CD4-positive, alpha-beta T cell treated with Interleukin-17A for 1 hour (primary cell): ENCODE measurements around the gene UQCR11.
"Not testable (repeated sequence)": the region's sequence is repeated elsewhere in the genome, so short reads cannot be mapped to it uniquely, and the experiment has no call there.

Source experiments
- DNase-seq: peaks from one replicate; pipeline ENCODE4 v3.0.0-alpha.2; 2020

Gene UQCR11

DNA sequence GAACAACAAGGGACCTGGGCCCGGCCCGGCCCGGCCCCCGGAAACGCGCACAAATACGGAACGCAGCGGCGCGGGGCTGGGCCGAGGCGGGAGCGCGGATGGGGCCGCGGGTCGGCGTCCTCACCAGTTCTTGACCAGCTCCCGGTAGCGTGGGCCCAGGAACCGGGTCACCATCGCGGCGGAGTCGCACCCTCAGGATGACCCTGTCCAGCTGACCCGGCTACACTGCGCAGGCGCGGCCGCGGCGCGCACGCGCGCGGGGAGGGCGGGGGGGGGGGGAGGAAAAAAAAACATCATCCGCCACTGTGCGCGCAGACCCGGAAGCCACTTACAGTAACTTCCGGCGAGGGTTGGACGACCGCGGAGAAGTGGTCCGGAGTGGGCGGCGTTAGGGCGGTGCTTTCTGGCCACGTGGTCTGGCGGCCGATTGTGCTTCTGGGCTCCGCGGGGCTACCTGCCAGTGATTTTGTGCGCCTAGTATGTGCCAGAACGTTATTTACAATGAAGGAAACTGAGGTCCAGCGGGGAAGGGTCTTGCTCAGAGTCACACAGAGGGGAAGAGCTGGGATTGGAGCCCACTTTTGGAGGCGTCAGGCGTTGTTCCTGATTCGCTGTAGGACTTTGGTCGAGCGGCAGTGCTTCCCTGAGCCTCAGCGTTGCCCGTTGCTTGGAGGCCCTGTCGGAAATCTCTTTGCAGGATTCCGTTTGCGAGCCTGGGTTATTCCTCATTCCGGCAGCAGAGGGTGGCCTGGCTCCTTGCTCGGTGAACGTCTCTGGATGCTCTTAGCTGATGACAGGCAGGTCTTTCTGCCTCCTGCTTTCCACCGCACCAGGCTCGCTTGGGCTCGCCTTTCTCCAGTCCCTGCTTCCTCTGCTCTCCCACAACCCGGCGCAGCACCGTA is at the start of gene UQCR11:
Gene UQCR11 (minus strand): TSS at position 227 of the 902 bp plus-strand sequence. CDS start 53 bp downstream, at position 174.
- DNase-seq = peak; percentile 94

DNA sequence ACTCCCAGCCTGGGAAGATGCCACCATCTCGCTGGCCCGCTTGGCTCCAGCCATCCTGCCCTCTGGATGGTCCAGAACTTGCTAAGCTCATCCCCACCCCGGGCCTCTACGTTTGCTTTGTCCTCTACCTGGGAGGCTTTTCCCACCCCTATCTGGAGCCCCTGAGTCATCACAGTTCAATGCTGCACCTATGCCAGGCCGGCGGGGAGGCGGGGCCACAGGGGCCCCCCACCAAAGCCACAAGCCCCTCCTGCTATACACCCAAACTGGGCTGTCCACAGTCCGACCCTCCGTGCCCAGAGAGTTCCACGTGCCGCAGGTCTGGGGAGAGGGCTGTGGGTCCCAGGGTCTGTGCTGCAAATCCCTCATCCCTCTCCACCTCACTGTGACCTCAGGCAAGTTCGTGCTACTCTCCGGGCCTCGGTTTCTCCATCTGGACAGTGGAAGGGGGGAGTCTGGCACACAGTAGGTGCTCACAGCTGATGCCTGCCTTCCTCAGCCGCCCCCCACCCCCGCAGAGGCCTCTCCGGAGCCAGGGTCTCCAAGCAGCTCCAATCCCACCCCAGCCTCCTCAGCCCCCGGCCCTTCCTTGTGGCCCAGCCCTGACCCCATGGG is 49.0 kb upstream of the UQCR11 start:
- no peak for DNase-seq

DNA sequence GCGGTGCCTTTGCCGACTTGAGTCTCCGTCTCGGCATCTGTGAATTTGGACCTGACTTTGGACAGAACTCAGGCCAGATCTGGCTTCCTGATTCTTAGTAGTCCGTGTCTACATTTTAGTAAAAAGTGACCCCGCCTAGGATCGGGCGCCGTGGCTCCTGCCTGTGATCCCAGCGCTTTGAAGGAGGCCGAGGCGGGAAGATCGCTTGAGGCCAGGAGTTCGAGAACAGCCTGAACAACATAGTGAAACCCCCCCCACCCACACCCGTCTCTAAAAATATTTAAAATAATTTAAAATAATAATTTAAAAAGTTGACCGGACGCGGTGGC is 48.0 kb upstream of the UQCR11 start:
- no peak for DNase-seq

DNA sequence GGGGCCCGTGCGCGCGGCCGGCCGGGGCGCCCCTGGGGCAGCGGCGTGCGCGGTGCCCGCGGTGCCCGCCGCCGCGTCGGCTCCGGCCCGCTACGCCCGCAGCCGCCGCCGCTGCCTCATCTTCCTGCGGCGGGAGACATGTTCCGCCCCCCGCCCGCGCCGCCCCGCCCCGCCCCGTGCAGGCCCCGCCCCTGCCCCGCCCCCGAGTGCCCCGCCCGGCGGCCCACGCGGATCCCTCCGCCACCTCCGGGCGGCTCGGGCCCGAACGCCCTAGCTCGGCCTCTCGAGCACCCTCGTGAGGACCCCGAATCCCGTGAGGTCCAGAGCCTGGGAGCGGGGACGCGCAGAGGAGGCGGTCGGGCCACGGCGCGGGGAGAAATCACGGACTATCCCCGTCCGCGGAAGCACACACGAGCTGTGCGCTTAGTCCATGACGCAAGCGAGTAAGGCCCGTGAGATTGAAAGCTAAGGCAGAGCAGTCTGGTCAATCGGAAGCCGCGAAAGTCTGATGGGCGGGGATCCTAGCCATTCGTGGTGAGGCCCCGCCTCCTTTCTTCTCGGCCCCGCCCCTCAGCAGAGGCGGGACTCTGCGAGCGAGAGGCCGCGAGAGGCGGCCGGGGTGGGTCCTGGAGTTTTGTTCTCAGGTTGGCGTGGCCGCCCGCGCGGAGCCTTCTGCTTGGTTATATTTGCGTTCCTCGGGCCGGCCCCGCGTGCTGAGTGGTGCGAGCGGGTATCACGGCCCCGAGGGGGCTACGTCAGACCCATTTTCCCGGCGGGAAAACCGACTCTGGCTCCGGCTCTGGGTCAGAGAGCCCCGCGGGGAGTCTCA is 47.4 kb upstream of the UQCR11 start, which contains the start of gene TCF3:
Gene TCF3 (minus strand): TSS at position 145 of the 829 bp plus-strand sequence. CDS start 2,367 bp downstream, outside the sequence.
- DNase-seq = peak; percentile 99

- peak; percentile 43 for DNase-seq
Observed at GRCh38 chr19:1651568-1652291, 46.5 kb upstream of the UQCR11 start.

DNA sequence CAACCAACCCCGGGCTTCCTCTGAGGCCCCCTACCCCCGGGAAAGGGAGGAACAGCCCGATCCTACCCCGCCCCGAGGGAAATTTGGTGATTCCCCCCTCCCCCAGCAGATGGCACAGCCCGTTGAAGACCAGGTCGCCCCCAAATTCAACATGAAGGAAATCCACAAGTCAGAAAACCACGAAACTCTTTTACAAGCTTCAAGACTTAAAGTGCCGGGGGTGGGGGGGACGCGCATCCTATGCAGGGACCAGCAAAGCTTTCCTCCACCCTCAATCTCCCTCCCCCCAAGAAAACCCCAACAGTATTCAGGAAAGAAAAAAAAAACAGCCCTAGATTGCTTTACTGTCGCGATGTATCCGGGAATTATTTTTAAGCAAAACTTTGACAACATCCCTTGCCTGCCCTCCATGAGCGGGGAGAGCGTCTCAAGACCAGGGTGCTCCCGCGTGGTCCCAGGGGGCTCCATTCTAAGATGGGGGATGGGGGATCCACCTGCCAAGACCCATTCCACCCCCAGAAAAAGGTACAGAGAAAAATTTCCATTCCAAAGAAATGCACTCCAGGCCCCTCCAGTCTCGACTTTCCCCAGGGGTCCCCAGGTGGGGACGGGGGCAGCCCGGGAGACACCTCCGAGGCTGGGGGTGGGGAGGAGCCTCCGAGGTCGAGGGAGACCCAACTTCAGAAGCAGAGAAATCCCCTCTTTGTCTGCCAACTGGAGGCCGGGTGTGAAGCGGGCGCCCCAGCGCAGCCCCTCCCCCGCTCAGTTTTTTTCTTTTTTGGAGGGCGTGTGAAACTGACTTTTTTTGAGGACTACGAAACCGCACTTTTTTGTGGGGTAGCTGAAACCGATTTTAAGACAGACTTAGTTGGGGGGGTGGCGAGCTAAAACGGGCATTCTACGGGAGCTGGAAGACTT is 45.6 kb upstream of the UQCR11 start:
- DNase-seq = peak; percentile 88

DNA sequence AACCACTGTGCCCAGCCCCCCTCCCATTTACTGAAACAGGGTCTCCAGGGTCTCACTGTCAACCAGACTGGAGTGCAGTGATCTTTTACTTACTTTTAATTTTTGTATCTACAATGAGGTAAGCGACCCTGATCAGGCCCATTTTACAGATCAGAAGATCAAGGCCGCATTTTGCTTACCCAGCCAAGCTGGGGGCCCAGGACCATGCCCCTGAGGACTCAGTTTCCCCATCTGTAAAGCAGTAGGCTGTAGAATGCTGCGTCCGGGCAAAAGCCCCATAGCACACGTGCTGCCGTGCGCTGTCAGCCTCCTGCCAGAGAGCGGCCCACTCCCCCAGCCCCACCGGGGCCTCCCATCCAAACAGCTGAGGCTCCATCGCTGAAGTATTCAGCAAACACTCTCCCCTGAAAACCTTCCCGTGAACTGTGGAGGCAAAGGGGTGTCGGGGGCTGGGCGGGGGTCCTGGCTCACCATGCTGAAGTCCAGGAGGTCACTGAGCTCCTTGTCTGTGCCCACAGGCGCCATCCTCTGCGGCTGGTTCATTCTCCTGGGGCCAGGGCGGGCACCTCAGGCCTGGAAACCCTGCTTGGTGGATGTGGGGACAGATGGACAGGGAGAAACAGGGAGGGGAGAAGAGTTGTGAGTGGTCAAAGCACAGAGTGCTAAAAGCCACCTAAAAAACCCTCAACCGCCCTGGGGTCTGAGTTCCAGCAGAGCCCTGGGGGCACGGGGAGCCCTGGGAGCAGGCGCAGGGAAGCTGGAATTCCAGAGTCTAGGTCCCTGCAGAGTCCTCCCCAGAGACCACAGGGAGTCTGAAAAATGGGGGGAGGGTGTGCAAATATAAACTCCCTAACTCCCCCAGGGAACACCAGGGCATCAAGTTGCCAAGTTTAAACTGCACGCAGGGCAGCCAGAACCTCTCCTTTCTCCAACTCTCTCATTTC is 44.7 kb upstream of the UQCR11 start:
- no peak for DNase-seq

- no peak for DNase-seq
Observed at GRCh38 chr19:1648920-1649541, 43.8 kb upstream of the UQCR11 start.

- no peak for DNase-seq
Observed at GRCh38 chr19:1648459-1648849, 43.2 kb upstream of the UQCR11 start.

- no peak for DNase-seq
Observed at GRCh38 chr19:1647501-1648458, 42.5 kb upstream of the UQCR11 start.

DNA sequence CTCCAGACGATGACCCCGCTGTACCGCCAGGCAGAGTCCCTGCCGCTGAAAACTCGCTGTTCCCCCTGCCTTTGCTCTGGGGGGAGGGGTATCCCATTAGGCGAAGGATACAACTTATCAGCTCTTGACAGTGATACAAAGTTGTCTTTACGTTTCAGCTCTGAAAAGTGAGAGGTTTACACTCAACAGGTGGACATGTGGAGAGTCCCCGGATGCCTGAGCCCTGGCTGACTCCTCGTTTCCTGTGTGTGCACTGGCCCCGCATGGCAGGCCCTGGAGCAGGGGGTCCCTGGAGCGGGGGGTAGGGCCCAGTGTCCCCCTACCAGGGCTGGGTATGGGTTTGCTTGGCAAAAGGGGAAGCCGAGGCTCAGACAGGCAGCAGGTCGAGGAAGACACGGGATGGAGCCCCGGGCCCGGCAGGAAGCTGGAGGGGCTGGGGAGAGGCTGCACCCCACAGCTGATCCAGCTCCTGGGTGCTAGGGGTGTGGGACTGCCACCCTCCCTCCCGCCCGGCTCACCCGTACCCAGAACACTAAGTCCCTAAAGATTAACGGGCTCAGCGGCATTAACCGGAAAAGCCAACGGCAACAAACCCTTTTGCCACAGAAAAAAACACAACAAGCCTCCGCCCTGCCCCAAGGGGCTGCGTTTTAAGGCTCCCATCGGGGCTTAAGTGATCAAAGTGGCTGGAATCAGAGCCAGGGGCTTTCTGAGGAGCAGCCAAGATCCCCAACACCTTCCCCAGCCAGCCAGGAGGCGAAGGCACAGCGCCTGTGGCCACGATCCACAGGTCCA is 41.6 kb upstream of the UQCR11 start:
- no peak for DNase-seq

DNA sequence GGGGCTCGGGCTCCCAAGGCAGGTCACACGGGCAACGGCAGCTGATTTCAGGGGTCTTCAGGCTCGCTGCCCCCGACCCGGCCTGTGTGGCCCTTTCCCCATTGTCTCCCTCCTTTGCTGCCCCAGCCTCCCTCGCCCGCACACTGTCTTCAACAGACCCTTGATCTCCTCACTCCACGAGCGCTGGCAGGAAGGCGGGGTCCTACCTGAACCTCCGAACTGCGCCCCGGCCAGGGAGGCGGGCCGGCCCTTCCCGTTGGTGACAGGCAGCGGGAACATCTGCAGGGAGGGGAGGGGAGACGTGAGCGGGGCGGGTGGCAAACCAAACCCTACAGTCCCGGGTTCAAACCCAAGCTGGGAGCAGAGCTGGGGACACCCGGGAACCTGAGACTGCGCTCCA is 40.9 kb upstream of the UQCR11 start:
- DNase-seq = no peak

DNA sequence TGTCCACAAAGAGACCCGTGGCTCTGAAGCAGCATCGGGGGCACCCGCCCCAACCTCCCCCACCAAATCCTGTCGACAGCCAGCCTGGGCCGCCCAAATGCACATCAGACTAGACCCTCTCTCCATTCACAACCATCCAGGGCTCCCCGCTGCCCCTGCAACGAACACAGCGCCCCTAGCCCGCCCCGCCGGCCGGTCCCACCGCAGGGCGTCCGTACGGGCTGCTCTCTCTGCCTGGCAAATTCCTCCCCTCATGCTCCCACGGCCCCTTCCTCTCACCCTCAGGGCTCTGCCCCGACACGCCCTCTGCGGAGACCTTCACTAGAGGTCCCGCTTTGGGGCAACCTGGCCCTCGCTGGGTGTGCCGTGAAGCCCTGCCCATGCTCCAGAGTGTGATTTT is 40.0 kb upstream of the UQCR11 start:
- no peak for DNase-seq

GRCh38 chr19:1644070-1644469 is 38.8 kb upstream of the UQCR11 start:
- no peak for DNase-seq

DNA sequence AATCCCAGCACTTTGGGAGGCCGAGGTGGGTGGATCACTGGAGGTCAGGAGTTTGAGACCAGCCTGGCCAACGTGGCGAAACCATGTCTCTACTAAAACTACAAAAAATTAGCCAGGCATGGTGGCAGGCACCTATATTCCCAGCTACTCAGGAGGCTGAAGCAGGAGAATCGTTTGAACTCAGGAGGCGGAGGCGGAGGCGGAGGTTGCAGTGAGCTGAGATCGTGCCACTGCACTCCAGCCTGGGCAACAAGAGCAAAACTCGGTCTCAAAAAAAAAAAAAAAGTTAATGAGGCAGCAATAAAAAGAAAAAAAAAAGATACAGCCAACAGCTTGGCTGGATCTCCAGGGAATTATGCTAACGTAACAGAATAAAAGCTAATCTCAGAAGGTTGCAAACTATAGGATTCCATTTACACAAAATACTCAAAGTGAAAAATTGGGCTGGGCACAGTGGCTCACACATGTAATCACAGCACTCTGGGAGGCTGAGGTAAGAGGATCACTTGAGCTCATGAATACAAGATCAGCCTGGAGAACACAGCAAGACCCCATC is 35.7 kb upstream of the UQCR11 start:
- not testable (repeated sequence) for DNase-seq

DNA sequence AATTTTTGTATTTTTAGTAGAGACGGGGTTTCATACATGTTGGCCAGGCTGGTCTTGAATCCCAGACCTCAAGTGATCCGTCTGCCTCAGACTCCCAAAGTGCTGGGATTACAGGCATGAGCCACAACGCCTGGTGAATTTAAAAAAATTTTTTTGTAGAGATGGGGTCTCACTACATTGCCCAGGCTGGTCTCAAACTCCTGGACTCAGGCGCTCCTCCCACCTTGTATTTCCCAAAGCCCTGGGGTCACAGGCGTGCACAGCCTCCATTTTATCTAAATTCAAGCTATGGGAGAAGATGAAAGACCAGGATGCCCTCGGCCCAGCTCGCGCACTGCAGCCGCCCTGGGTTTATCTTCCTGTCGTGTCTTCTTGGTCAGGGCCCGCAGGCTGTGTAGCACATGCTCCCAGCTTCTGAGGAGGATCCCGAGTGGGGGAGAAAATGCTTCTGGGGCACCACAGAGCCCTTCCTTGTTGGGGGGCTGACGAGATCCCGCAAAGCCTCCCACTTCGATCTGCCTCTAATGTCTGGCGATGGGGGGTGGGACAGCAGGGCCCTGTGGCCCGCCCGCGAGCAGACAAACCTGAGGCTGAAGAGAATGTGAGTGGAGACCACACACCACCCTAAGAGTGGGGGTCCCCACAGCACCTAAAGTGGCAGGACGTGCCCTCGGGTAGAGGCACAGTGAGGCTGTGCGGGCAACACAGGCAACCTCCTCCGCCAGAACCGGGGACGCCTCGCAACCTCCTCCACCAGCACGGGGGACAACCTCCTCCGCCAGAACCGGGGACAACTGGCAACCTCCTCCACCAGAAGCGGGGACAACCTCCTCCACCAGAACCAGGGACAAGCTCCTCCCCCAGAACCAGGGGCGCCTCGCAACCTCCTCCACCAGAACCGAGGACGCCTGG is 31.3 kb upstream of the UQCR11 start:
- DNase-seq = no peak

DNA sequence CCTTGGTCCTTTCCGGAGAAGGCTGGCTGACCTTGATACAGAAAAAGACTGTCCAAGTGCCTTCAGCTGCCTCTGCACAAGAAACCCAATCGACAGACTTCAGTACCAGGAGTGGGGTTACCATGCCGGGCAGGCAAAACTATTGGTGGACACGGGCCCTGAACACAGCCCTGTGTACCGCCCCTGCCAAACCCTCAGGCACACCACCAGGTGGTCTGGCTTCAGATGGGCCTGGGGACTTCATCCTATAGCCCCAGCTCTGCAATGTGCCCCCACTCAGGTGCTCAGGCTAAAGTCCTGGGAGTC is 29.6 kb upstream of the UQCR11 start:
- no peak for DNase-seq
